ENCODE measurements around the gene RHBDD3. TPM values are rescaled to one million over a fixed set of nuclear protein-coding genes. Genes with fewer than 3 reads are reported as not detected.

The RHBDD3 gene
- total RNA-seq, 2 donors from 2014 or later, result 23.9 to 36.7 TPM

- no peak overlapping the region for H3K4me3 ChIP-seq
- H3K27me3 ChIP-seq (replicated peaks; ENCODE audit: insufficient read depth), result no peaks in the 10 kb centered on the region
- ATAC-seq (ENCODE audit: insufficient number of reproducible peaks, low FRiP score, low read depth) (no peak), DNase-seq (ENCODE audit: low spot score) (no peak)
- H3K36me3 ChIP-seq, result no peaks in the 10 kb centered on the region
- H3K9me3 ChIP-seq, result no peaks in the 10 kb centered on the region
- no peak for TF ChIP-seq CTCF (IDR thresholded peaks at IDR 0.05)
- peaks cover 14 to 26% of the 10 kb centered on the region in 2 donors for H3K4me1 ChIP-seq (ENCODE audit: control insufficient read depth in 1 of 2, low read depth in 2 of 2)
- H3K27ac ChIP-seq, result no peak overlapping the region
These were observed 41.3 kb downstream of the RHBDD3 start for GRCh38 chr22:29226351-29226981.

GRCh38 chr22:29225422-29226090, 42.2 kb downstream of the RHBDD3 start:
- ATAC-seq (ENCODE audit: insufficient number of reproducible peaks, low FRiP score, low read depth) (no peak), DNase-seq (ENCODE audit: low spot score) (no peak)
- TF ChIP-seq CTCF (IDR thresholded peaks at IDR 0.05), result no peak
- Histone ChIP-seq H3K4me1 (ENCODE audit: control insufficient read depth in 1 of 2, low read depth in 2 of 2) (peaks cover 14 to 26% of the 10 kb centered on the region in 2 donors), H3K27me3 (replicated peaks; ENCODE audit: insufficient read depth) (no peaks in the 10 kb centered on the region), H3K9me3 (no peaks in the 10 kb centered on the region), H3K27ac (no peak overlapping the region), H3K36me3 (no peaks in the 10 kb centered on the region), H3K4me3 (no peak overlapping the region)

DNA sequence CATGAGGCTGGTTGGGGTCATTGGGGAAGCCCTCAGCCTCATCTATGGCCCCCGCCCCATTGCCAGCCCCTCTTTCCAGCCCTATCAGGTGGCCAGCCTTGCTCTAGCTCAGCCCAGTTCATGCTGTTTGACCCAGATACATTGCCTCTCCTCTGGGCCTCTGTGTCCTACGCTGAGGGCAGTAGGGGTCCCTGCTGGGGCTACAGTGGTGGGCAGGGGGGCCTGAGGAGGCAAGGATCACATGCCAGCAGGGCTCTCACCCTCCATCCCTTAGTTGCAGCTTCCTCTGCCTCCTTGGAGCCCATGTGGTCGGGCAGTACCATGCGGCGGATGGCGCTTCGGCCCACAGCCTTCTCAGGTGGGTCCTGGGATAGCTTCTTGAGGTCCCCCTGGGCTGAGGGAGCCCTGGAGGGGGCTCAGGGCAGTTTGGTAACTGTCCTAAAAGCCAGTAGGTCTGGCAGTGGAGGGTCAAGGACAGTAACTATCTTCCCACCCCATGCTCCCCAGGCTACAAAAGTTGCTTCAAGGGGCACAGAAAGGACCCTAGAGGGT, 42.8 kb downstream of the RHBDD3 start:
- TF ChIP-seq CTCF (IDR thresholded peaks at IDR 0.05), result no peak
- Histone ChIP-seq H3K4me3 (no peak overlapping the region), H3K9me3 (no peaks in the 10 kb centered on the region), H3K36me3 (no peaks in the 10 kb centered on the region), H3K4me1 (ENCODE audit: control insufficient read depth in 1 of 2, low read depth in 2 of 2) (peaks cover 14 to 26% of the 10 kb centered on the region in 2 donors), H3K27ac (no peak overlapping the region), H3K27me3 (replicated peaks; ENCODE audit: insufficient read depth) (no peaks in the 10 kb centered on the region)
- no peak for ATAC-seq (ENCODE audit: insufficient number of reproducible peaks, low FRiP score, low read depth)
- no peak for DNase-seq (ENCODE audit: low spot score)

DNA sequence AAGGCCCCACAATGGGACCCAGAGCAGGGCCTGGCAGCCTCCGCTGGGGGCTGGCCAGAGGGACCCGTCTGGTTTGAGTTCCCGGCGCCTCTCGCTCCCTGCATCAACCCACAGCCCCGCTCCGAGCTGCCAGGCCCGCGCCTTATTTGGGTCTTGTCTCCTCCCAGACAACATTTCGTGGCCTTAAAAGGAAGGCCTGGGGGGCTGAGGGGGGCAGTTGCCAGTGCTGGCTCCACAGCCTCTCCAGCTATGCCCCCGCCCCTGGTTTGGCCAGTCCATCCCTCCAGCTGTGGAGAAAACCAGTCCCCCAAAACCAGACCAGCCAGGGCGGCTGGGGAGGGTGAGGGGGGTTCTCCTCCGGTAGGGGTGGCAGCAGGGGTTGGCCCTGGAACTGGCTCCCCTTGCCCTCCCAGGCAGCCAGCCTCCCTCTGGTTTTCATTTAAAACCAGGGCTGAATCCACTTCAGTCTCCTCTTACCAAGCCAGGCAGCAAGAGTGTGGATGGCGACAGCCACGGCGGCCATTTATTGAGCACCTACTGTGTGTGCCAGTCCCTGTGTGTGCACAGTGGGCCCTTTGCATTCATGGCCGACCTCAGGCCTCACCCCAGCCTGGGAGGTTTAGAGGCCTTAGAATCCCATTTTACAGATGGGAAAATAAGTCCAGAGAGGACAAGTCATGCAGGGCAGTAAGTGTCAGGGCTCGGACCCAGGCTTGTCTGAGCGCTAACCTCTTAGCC, 43.5 kb downstream of the RHBDD3 start:
- Histone ChIP-seq H3K27ac (peak overlapping the region in 1 of 2 donors; percentile 8), H3K27me3 (replicated peaks; ENCODE audit: insufficient read depth) (no peaks in the 10 kb centered on the region), H3K4me3 (peak overlapping the region; percentile 36), H3K9me3 (no peaks in the 10 kb centered on the region), H3K4me1 (ENCODE audit: control insufficient read depth in 1 of 2, low read depth in 2 of 2) (peaks cover 14 to 26% of the 10 kb centered on the region in 2 donors), H3K36me3 (no peaks in the 10 kb centered on the region)
- no peak for TF ChIP-seq CTCF (IDR thresholded peaks at IDR 0.05)
- no peak for DNase-seq (ENCODE audit: low spot score)
- ATAC-seq (ENCODE audit: insufficient number of reproducible peaks, low FRiP score, low read depth), result no peak

Data from thoracic aorta (tissue), 2 donors.